H9 (cell line): ENCODE measurements around the gene WFDC1. TPM values are rescaled to one million over a fixed set of nuclear protein-coding genes. Genes with fewer than 3 reads are reported as not detected.

ENCODE experiments used
- DNase-seq: peaks from one replicate; pipeline ENCODE4 v3.0.0-alpha.2; 2017
- H2AFZ ChIP-seq: one replicate; pipeline ENCODE4 v1.6.1; 2013; ENCODE audit warnings: mild to moderate bottlenecking, low read length, control low read depth, moderate library complexity
- H2AK5ac ChIP-seq: 2 replicates; pipeline ENCODE4 v1.6.1; 2013; ENCODE audit warnings: low read length, control low read depth, mixed read lengths; ENCODE audit not compliant: insufficient read length
- H2BK120ac ChIP-seq: one replicate; pipeline ENCODE4 v1.6.1; 2013; ENCODE audit warnings: low read depth, mild to moderate bottlenecking, low read length, control low read depth, inconsistent platforms; ENCODE audit not compliant: poor library complexity, severe bottlenecking
- H2BK12ac ChIP-seq: 2 replicates; pipeline ENCODE4 v1.6.1; 2013; ENCODE audit warnings: low read length, control low read depth, mixed read lengths, low read depth; ENCODE audit not compliant: insufficient read length
- H2BK15ac ChIP-seq: 2 replicates; pipeline ENCODE4 v1.6.1; 2013; ENCODE audit warnings: low read depth, low read length, control low read depth
- H2BK20ac ChIP-seq: one replicate; pipeline ENCODE4 v1.6.1; 2013; ENCODE audit warnings: low read depth, mild to moderate bottlenecking, low read length, control low read depth, inconsistent platforms; ENCODE audit not compliant: poor library complexity, severe bottlenecking
- H2BK5ac ChIP-seq: 2 replicates; pipeline ENCODE4 v1.6.1; 2013; ENCODE audit warnings: low read length, control low read depth, mixed read lengths; ENCODE audit not compliant: insufficient read length
- H3K14ac ChIP-seq: 2 replicates; pipeline ENCODE4 v1.6.1; 2013; ENCODE audit warnings: low read length, control low read depth; ENCODE audit not compliant: insufficient read depth
- H3K18ac ChIP-seq: 2 replicates; pipeline ENCODE4 v1.6.1; 2013; ENCODE audit warnings: low read depth, mild to moderate bottlenecking, mixed read lengths, low read length, control low read depth; ENCODE audit not compliant: insufficient read length
- H3K23ac ChIP-seq: 2 replicates; pipeline ENCODE4 v1.6.1; 2013; ENCODE audit warnings: low read length, control low read depth, mixed read lengths, low read depth; ENCODE audit not compliant: insufficient read length
- H3K23me2 ChIP-seq: 2 replicates; pipeline ENCODE4 v1.6.1; 2013; ENCODE audit warnings: low read depth, mild to moderate bottlenecking, mixed read lengths, low read length, control low read depth; ENCODE audit not compliant: insufficient read length, poor library complexity, severe bottlenecking
- H3K27ac ChIP-seq: 2 replicates; pipeline ENCODE4 v1.5.1; 2013; ENCODE audit warnings: low read length, control low read depth, mixed read lengths, low read depth; ENCODE audit not compliant: insufficient read length
- H3K27me3 ChIP-seq: 2 replicates; pipeline ENCODE4 v1.6.1; 2013; ENCODE audit warnings: low read length, control low read depth, inconsistent platforms; ENCODE audit not compliant: insufficient read depth
- H3K4ac ChIP-seq: 2 replicates; pipeline ENCODE4 v1.6.1; 2013; ENCODE audit warnings: low read depth, mild to moderate bottlenecking, control low read depth, inconsistent platforms, low read length, moderate library complexity
- H3K4me1 ChIP-seq: 2 replicates; pipeline ENCODE4 v1.6.1; 2013; ENCODE audit warnings: low read length, control low read depth, inconsistent platforms; ENCODE audit not compliant: insufficient read depth
- H3K4me2 ChIP-seq: 2 replicates; pipeline ENCODE4 v1.6.1; 2013; ENCODE audit warnings: low read length, control low read depth, mixed read lengths; ENCODE audit not compliant: insufficient read length, insufficient read depth
- H3K56ac ChIP-seq: 2 replicates; pipeline ENCODE4 v1.6.1; 2013; ENCODE audit warnings: low read depth, mild to moderate bottlenecking, mixed read lengths, low read length, control low read depth; ENCODE audit not compliant: insufficient read length
- H3K79me1 ChIP-seq: 2 replicates; pipeline ENCODE4 v1.6.1; 2013; ENCODE audit warnings: low read depth, mild to moderate bottlenecking, moderate library complexity, low read length, control low read depth, inconsistent platforms; ENCODE audit not compliant: insufficient read depth, poor library complexity, severe bottlenecking
- H3K79me2 ChIP-seq: 2 replicates; pipeline ENCODE4 v1.6.1; 2013; ENCODE audit warnings: low read length, control low read depth, inconsistent platforms; ENCODE audit not compliant: insufficient read depth
- H3K9ac ChIP-seq: 2 replicates; pipeline ENCODE4 v1.6.1; 2013; ENCODE audit warnings: low read length, control low read depth, mixed read lengths; ENCODE audit not compliant: insufficient read length; ENCODE audit errors: extremely low read depth
- H3K9me3 ChIP-seq: one replicate; pipeline ENCODE4 v1.6.1; 2013; ENCODE audit warnings: low read depth, low read length, inconsistent platforms; ENCODE audit not compliant: control insufficient read depth
- H3T11ph ChIP-seq: one replicate; pipeline ENCODE4 v1.6.1; 2013; ENCODE audit warnings: mild to moderate bottlenecking, low read length, control low read depth, inconsistent platforms
- H4K20me1 ChIP-seq: one replicate; pipeline ENCODE4 v1.6.1; 2013; ENCODE audit not compliant: control insufficient read depth, insufficient read length, insufficient read depth
- H4K5ac ChIP-seq: 2 replicates; pipeline ENCODE4 v1.6.1; 2013; ENCODE audit warnings: low read depth, mild to moderate bottlenecking, mixed read lengths, low read length, control low read depth; ENCODE audit not compliant: insufficient read length
- H4K8ac ChIP-seq: replicated peaks from 2 replicates; pipeline ENCODE4 v1.6.1; 2013; ENCODE audit warnings: low read length, control low read depth, mixed read lengths, low read depth; ENCODE audit not compliant: insufficient read length
- H4K91ac ChIP-seq: 2 replicates; pipeline ENCODE4 v1.6.1; 2013; ENCODE audit warnings: low read depth, mild to moderate bottlenecking, moderate library complexity, mixed read lengths, low read length, control low read depth; ENCODE audit not compliant: insufficient read length
- H3K27ac Mint-ChIP-seq, 3 experiments: 2 replicates in 2 of 3; 3 replicates in 1 of 3; pipeline ENCODE4 v1.8.0; 2020 to 2021; ENCODE audit warnings: mixed read lengths in 3 of 3, mild to moderate bottlenecking in 1 of 3, moderate library complexity in 1 of 3
- H3K27me3 Mint-ChIP-seq: 2 replicates; pipeline ENCODE4 v1.8.0; 2021; ENCODE audit warnings: low read depth, mild to moderate bottlenecking, moderate library complexity, mixed read lengths
- H3K36me3 Mint-ChIP-seq, 3 experiments: 2 replicates in 2 of 3; 3 replicates in 1 of 3; pipeline ENCODE4 v1.8.0; 2020 to 2021; ENCODE audit warnings: low read depth in 3 of 3, mixed read lengths in 3 of 3; ENCODE audit not compliant: insufficient read depth in 1 of 3
- H3K4me1 Mint-ChIP-seq, 2 experiments: 2 replicates each; pipeline ENCODE4 v1.8.0; 2020; ENCODE audit warnings: mixed read lengths in 2 of 2
- H3K4me3 Mint-ChIP-seq, 2 experiments: 2 replicates in 1 of 2; 3 replicates in 1 of 2; pipeline ENCODE4 v1.8.0; 2020 to 2021; ENCODE audit warnings: mild to moderate bottlenecking in 2 of 2, mixed read lengths in 2 of 2, moderate library complexity in 1 of 2
- H3K9me3 Mint-ChIP-seq, 2 experiments: 2 replicates in 1 of 2; 3 replicates in 1 of 2; pipeline ENCODE4 v1.8.0; 2020; ENCODE audit warnings: mild to moderate bottlenecking in 2 of 2, mixed read lengths in 2 of 2, moderate library complexity in 1 of 2
- WGBS: extraction: QIAGEN DNeasy Blood & Tissue Kit; methylation state at CpG from one replicate; pipeline ENCODE4 v1.1.7; 2013; ENCODE audit warnings: missing lambda C conversion rate, low lambda C conversion rate, mixed read lengths; ENCODE audit not compliant: insufficient read length; ENCODE audit errors: extremely low coverage; 5-methylcytosine and 5-hydroxymethylcytosine counted together
- total RNA-seq: library from RNA; stranded (reverse); gene quantifications from 2 replicates; pipeline ENCODE4 v1.2.1, GENCODE V29; 2021
- TF ChIP-seq, protein P1 (sequence below): fragments of 200-600 bp; sonication (generic); conservative IDR thresholded peaks from 3 replicates; pipeline ENCODE4 v1.8.0; 2021; ENCODE audit warnings: antibody characterized with exemption, mild to moderate bottlenecking

Gene WFDC1
- total RNA-seq, 1 experiment from 2014 or later: 0.24 TPM

DNA sequence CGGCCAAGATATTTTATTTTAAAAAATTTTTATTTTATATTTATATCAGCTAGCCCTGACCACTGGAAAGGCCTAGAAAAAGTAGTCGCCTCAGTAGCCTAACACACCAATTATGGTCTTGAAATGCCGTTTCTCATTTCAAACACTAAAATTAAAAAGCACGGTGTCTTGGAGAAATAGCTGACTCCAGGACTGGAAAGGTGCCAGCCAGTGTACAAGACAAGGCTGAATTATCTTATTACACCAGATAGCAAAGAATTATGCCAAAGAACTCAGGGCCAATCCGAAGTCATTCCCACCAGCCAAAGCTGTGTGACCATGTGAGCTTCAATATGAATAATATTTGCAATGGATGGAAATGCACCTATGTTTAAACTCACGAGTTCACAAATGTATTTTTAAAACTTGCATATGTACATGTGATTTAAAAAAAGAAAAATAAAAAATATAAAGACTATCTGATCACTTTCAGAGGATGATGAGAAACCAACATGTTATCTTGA lies 53.8 kb downstream of the WFDC1 start:
- Histone ChIP-seq H3K23me2 (no peaks in the 10 kb centered on the region), H3K56ac (no peak overlapping the region), H3K27me3 (no peaks in the 10 kb centered on the region), H3K14ac (no peak overlapping the region), H3K4me2 (no peak overlapping the region), H2BK120ac (no peak overlapping the region), H2AFZ (no peak overlapping the region), H2BK12ac (no peak overlapping the region), H4K20me1 (no peaks in the 10 kb centered on the region), H2AK5ac (no peak overlapping the region), H3K79me2 (no peaks in the 10 kb centered on the region), H3K9ac (no peak overlapping the region), H3K4me1 (no peaks in the 10 kb centered on the region), H3T11ph (no peak overlapping the region), H3K9me3 (no peaks in the 10 kb centered on the region), H3K27ac (no peak overlapping the region), H4K8ac (no peak overlapping the region), H3K4ac (no peak overlapping the region), H3K18ac (no peak overlapping the region), H4K91ac (no peak overlapping the region), H2BK20ac (no peak overlapping the region), H3K23ac (no peak overlapping the region), H2BK15ac (no peak overlapping the region), H2BK5ac (no peak overlapping the region), H3K79me1 (no peaks in the 10 kb centered on the region), H4K5ac (no peak overlapping the region)
- H3K4me3 Mint-ChIP-seq: no peak overlapping the region
- peaks cover 1% of the 10 kb centered on the region for H3K27me3 Mint-ChIP-seq
- H3K9me3 Mint-ChIP-seq: no peaks in the 10 kb centered on the region
- WGBS: no CpG with 5 or more reads among the region's 6 CpGs
- H3K27ac Mint-ChIP-seq: no peak overlapping the region
- DNase-seq: no peak
- H3K4me1 Mint-ChIP-seq: peaks cover 0 to 8% of the 10 kb centered on the region in 2 experiments; a peak in 2 of 4 replicates
- H3K36me3 Mint-ChIP-seq: no peaks in the 10 kb centered on the region; a peak in 1 of 7 replicates
- TF ChIP-seq, protein P1, sequence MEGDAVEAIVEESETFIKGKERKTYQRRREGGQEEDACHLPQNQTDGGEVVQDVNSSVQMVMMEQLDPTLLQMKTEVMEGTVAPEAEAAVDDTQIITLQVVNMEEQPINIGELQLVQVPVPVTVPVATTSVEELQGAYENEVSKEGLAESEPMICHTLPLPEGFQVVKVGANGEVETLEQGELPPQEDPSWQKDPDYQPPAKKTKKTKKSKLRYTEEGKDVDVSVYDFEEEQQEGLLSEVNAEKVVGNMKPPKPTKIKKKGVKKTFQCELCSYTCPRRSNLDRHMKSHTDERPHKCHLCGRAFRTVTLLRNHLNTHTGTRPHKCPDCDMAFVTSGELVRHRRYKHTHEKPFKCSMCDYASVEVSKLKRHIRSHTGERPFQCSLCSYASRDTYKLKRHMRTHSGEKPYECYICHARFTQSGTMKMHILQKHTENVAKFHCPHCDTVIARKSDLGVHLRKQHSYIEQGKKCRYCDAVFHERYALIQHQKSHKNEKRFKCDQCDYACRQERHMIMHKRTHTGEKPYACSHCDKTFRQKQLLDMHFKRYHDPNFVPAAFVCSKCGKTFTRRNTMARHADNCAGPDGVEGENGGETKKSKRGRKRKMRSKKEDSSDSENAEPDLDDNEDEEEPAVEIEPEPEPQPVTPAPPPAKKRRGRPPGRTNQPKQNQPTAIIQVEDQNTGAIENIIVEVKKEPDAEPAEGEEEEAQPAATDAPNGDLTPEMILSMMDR: no peak
